Stimulated activated CD8-positive, alpha-beta memory T cell treated with anti-CD3 and anti-CD28 coated beads, Interleukin-4, amount 100 ng/mL, for 1 hour (primary cell): ENCODE data around the gene COMTD1.
"Not testable (repeated sequence)": the region's sequence is repeated elsewhere in the genome, so short reads cannot be mapped to it uniquely, and the experiment has no call there.

Source experiments
- DNase-seq, 2 donors: peaks; one replicate each; pipeline ENCODE4 v3.0.0-alpha.2; 2020; ENCODE audit warnings: low read depth in 2 of 2, low spot score in 1 of 2

The COMTD1 gene

DNA sequence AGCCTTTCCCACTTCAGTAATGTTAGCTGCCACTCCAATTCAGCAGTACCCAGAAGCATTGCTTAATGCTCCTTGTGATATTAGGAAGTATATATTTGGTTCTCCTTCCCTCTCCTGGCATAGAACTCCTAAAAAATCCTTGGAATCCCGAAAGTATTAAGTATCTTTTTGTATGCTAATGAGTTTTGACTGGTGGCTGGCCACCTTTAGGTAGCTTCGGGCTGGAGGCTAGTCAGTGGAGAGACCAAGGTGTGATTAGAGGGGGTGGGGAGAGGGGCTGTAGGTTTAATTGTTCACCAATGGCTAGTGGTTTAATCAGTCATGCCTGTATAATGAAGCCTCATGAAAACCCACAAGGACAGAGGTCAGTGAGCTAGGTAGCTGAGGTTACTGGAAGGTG, 12.2 kb downstream of the COMTD1 start:
- no peak for DNase-seq

GRCh38 chr10:75221492-75221891, 14.3 kb downstream of the COMTD1 start:
- DNase-seq = not testable (repeated sequence)

DNA sequence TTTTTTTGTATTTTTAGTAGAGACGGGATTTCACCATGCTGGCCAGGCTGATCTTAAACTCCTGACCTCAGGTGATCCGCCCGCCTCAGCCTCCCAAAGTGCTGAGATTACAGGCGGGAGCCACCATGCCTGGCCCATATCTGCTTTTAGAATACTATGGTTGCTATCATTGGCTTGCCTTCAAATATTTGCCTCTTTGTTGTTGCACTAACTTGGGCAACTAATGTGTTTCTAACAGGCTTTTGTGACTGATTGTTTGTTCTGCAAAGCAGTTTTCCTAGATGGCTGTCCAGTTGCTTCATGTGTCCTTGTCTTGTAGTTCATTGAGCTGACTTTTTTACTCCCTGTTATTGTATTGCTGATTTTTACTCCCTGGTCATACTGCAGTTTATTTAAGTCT, 15.5 kb downstream of the COMTD1 start:
- no peak for DNase-seq

- DNase-seq = no peak
These were observed 23.4 kb downstream of the COMTD1 start for GRCh38 chr10:75212343-75212742.

GRCh38 chr10:75211007-75211691, 24.6 kb downstream of the COMTD1 start:
- DNase-seq = no peak

DNA sequence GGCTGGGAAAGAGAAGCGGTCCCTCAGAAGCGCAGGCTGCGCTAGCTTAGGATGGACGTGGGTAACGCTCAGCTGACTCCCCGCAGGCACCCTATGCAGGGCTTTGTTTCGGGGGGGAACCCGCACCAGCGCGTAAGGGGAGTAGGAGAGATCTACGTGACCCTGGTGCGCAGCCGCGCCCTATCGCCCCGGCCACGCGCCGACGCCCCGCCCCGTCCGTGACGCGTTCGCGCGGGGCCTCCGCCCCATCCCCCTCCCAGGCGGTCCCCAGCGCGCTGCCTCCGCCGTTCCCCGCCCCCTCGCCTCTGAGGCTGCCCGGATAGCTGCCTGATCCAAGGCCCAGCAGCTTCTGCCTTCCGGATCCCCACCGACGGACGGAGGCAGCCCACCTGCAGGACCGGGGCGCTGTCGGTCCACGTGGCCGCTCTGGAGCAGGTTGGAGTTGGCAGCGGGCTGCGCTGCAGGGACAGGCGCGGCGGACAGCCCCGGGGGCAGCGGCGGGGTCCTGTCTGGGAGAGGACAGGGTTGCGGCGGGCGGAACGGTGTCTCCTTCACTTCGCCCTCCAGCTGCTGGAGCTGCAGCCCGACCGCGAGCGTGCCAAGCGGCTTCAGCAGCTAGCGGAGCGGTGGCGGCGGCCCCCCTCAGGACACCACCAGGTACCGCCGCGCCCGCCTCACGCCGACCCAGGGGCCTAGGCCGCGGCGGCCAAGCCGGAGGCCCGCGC, 25.3 kb downstream of the COMTD1 start, which contains the start of gene VDAC2:
Gene VDAC2 (plus strand): TSS at position 515 of the 725 bp plus-strand sequence. CDS start 363 bp downstream, outside the sequence.
- DNase-seq = peak; percentile 87 to 88

DNA sequence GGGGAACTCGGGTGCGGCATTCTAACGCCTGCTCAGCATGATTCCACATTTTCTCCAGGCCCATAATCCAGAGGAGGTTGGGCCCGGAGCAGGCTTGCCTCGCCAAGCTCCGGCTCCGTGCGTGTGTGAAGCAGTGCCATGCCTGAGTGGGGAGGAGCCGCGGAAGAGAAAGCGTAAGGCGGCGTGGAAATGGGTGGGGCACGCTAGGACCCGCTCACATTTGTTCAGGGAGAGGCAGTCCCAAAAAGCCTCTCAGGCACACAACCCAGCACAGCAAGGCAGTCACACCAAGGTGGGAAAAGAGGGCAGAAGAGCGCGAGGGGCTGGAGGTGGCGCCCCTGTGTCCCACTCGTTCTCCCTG, 25.9 kb downstream of the COMTD1 start:
- peak; percentile 44 to 50 for DNase-seq

DNA sequence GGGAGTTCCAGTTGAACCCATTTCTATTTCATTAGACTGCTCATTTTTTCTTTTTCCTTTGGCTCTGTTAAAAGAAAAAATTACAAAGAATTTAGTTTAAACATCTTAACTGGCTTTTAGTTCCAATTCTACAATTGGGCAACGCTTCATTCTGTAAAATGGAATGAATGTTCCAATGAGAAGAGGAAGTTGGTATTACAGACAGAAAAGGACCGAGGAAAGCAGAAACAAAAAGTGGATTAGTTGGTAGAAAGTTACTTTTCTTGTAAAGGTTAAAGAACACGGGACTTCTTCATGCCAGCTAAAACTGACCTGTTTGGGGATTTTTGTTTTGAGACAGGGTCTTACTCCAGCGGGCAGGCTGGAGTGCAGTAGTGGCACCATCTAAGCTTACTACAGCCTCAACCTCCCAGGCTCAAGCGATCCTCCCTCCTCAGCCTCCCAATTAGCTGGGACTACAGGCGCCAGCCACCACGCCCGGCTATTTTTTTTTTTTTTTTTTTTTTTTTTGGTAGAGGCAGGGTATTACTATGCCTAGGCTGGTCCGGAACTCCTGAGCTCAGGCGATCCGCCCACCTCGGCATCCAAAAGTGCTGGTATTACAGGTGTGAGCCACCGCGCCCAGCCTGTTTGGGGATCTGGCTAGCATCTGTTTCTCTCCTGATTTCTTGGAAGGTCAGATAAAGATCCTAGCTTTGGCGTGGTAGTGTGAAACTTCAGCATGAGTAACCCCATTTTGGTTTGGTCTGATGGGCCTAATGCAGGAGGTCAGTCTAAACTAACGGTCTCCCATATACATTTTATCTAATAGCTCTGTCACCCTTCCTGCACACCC, 26.5 kb downstream of the COMTD1 start:
- no peak for DNase-seq

DNA sequence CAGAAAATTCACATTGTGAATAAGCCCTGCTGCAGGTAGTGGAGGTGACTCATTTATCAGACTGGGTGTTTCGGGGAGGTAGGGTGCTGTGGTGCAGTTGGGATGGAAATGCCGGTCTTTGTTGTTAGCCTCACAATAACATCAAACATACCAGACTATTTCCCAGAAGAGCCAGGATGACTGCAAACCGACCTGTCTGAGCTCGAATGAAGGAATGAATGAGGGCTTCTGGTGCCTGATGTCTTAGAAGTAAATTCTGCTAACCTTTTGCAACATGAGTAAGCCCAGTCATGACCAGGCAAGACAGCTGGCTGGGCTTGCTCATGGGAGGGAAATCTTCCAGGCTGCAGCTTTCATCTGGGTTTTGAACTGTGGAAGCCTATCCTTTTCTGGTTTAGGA, 27.6 kb downstream of the COMTD1 start:
- DNase-seq = no peak

- no peak for DNase-seq
These were observed 28.0 kb downstream of the COMTD1 start for GRCh38 chr10:75207857-75208144.

GRCh38 chr10:75207079-75207856, 28.5 kb downstream of the COMTD1 start:
- no peak for DNase-seq

- not testable (repeated sequence) for DNase-seq
These were observed 29.1 kb downstream of the COMTD1 start for GRCh38 chr10:75206638-75207037.

DNA sequence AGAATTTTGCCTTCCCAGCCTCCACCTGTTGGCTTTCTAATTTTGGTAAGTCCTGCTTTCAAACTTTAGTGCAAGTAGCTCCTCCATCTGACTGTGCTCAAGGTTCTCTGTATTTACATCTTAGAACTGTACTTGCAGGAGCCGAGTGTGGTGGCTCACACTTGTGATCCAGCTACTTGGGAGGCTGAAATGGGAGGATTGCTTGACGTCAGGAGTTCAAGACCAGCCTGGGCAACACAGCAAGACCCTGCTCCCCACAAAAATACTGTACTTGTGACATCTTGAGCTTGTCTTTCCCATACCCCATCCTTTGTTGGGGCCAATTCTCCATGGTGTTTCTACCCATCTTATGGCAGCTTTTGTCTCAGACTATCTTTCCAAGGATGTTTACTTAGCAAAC, 29.8 kb downstream of the COMTD1 start:
- no peak for DNase-seq

- no peak for DNase-seq
These were observed 32.0 kb downstream of the COMTD1 start for GRCh38 chr10:75203724-75204123.

GRCh38 chr10:75203046-75203620, 32.6 kb downstream of the COMTD1 start:
- DNase-seq = not testable (repeated sequence)

GRCh38 chr10:75202321-75203045, 33.3 kb downstream of the COMTD1 start:
- DNase-seq = no peak

DNA sequence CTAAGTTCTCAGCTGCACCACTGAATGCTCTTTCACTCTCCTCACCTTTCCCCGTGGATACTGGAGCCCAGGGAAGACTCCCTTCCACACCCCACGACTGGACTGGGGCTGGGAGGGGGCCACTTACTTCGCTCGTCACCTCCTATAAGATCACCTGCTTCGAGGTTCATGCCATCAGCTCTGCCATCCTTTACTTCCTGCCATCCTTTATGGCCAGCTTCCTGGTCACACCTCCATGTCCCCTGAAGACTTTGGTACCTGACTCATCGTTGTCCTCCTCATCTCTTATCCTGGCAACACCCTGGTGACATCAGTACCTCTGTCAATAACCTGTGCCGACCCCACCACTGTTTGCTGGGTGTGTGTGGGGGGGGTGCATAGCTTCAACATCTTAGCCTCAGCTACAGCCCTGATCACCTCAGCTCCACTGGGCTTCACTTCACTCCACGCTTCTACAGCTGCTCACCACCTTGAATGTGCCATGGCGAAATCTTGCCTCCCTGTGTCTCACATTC, 33.9 kb downstream of the COMTD1 start:
- no peak for DNase-seq

DNA sequence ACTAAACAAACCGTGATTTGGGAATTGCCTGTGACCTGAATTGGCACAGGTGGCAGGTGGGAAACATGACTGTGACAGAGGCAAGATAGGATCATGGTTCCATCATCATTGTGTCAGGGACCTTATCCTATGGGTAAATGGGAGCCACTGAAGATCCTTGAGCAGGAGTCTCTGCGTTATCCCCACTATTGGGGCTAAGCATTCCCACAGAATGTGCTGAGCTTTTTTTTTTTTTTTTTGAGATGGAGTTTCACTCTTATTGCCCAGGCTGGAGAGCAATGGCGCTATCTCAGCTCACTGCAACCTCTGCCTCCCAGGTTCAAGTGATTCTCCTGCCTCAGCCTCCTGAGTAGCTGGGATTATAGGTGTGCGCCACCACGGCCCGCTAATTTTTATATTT, 35.8 kb downstream of the COMTD1 start:
- not testable (repeated sequence) for DNase-seq

GRCh38 chr10:75197906-75198305, 37.9 kb downstream of the COMTD1 start:
- DNase-seq = no peak

GRCh38 chr10:75197066-75197465, 38.7 kb downstream of the COMTD1 start:
- no peak for DNase-seq
